K562 (cell line): ENCODE measurements around the gene ERF. TPM values are rescaled to one million over a fixed set of nuclear protein-coding genes. Genes with fewer than 3 reads are reported as not detected.

Source experiments
- ARID4B ChIP-seq: sonication (generic); formaldehyde crosslinking; IDR thresholded peaks from 2 replicates; pipeline ENCODE4 v1.8.0; 2022; ENCODE audit warnings: mild to moderate bottlenecking, missing genetic modification reagents
- CC2D1A ChIP-seq: fragments of 450-650 bp; IDR thresholded peaks from 2 replicates; pipeline ENCODE4 v1.6.1; 2017; ENCODE audit warnings: mild to moderate bottlenecking
- HMGN3 ChIP-seq: IDR thresholded peaks from 2 replicates; pipeline ENCODE4 v1.6.1; 2011; ENCODE audit warnings: borderline replicate concordance, low read depth, mild to moderate bottlenecking, mixed read lengths, low read length; ENCODE audit not compliant: insufficient read length; ENCODE audit errors: extremely low read depth
- SPI1 ChIP-seq: IDR thresholded peaks from 2 replicates; pipeline ENCODE4 v1.6.1; 2011; ENCODE audit warnings: low read depth, low read length, control low read depth, borderline replicate concordance
- TAF1 ChIP-seq: IDR thresholded peaks from 2 replicates; pipeline ENCODE4 v1.6.1; 2011; ENCODE audit warnings: mild to moderate bottlenecking, low read length, moderate library complexity; ENCODE audit not compliant: insufficient read depth, control insufficient read depth, severe bottlenecking; ENCODE audit errors: extremely low read depth
- THAP12 ChIP-seq: fragments of 250-450 bp; sonication (Bioruptor Pico); IDR thresholded peaks from 2 replicates; pipeline ENCODE4 v1.9.0; 2021; ENCODE audit warnings: mild to moderate bottlenecking, inconsistent platforms
- ZBTB26 ChIP-seq: fragments of 450-650 bp; formaldehyde crosslinking; IDR thresholded peaks from 2 replicates; pipeline ENCODE4 v1.4.0; 2022; ENCODE audit warnings: missing genetic modification characterization
- ZNF140 ChIP-seq: fragments of 250-450 bp; sonication (Bioruptor Pico); IDR thresholded peaks from 2 replicates; pipeline ENCODE4 v1.8.0; 2021; ENCODE audit warnings: moderate library complexity, mild to moderate bottlenecking, inconsistent platforms
- ZNF398 ChIP-seq: fragments of 250-450 bp; sonication (Bioruptor Pico); IDR thresholded peaks from 2 replicates; pipeline ENCODE4 v1.8.0; 2021; ENCODE audit warnings: moderate library complexity, mild to moderate bottlenecking, inconsistent platforms
- polyA plus RNA-seq, 8 experiments: library from polyadenylated mRNA; depleted of rRNA in 4 of 8; stranded (reverse) in 5 of 8; unstranded in 3 of 8; fragments of >200 nt; fragmentation: Nextera tagmentation in 2 of 8; fragmentation: Illumina TruSeq in 1 of 8; extraction: Ambion mirVana in 2 of 8; extraction: Trizol in 1 of 8; gene quantifications; 2 replicates each; pipeline versions ENCODE4 v1.2.1 to v1.2.3, GENCODE V29; 2011 to 2014; ENCODE audit warnings: inconsistent platforms in 1 of 8, missing spikeins in 1 of 8
- total RNA-seq, 7 experiments: library from RNA; depleted of rRNA in 6 of 7; stranded (reverse); fragments of >200 nt in 6 of 7; fragmentation: Illumina TruSeq in 2 of 7; extraction: Trizol in 2 of 7; gene quantifications; 2 replicates each; pipeline versions ENCODE4 v1.2.1 to v1.2.3, GENCODE V29; 2011 to 2021; ENCODE audit warnings: low replicate concordance in 1 of 7

The ERF gene
- total and polyA plus RNA-seq, 9 of the 15 experiments (the other 6 are each of a cell fraction or from before 2014, with no cell fraction given): 0.03 to 75.4 (median 27.0) TPM

- TF ChIP-seq ZBTB26 (CRISPR knock-in tag) (0 out of 2 replicates have a peak, but pooled peaks have one; percentile 61), THAP12 (CRISPR knock-in tag) (no peak), HMGN3 (peak; percentile 58), CC2D1A (0 out of 2 replicates have a peak, but pooled peaks have one; percentile 31), ARID4B (peak; percentile 67), SPI1 (peak; percentile 64; the same call in 1 of the 2 replicates), TAF1 (peak; percentile 53), ZNF398 (CRISPR knock-in tag) (no peak), ZNF140 (CRISPR knock-in tag) (no peak)
Observed at GRCh38 chr19:42217520-42218437, 37.1 kb downstream of the ERF start, which contains the start of gene DEDD2 (continued).
